ENCODE measurements around the gene LYSMD4.
"Not testable (repeated sequence)": the region's sequence is repeated elsewhere in the genome, so short reads cannot be mapped to it uniquely, and the experiment has no call there.

DNA sequence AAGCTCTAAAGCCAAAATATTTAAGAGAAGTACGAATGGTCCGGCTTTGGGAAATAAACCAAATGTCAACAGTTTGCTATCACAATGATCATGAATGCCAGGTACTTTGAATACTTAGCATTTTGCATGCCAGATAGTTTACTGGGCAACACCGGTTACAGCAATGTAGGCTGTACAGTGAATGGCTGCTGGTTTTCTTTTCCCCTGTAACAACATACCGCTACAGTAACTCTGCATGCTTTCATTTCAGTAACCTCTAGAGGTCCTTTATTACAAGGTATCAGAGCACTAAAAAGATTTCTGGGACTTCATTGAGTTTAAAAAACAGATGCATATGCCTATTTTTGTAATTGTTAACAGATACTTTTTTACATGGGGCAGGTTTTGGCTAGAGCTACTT, 48.8 kb upstream of the LYSMD4 start:
- not testable (repeated sequence) for TF ChIP-seq EZH2 (IDR thresholded peaks at IDR 0.05; ENCODE audit: low read length, unreplicated experiment); EZH2phosphoT487 (IDR thresholded peaks at IDR 0.05; ENCODE audit: borderline replicate concordance, low read length)
- TF ChIP-seq, protein P1, sequence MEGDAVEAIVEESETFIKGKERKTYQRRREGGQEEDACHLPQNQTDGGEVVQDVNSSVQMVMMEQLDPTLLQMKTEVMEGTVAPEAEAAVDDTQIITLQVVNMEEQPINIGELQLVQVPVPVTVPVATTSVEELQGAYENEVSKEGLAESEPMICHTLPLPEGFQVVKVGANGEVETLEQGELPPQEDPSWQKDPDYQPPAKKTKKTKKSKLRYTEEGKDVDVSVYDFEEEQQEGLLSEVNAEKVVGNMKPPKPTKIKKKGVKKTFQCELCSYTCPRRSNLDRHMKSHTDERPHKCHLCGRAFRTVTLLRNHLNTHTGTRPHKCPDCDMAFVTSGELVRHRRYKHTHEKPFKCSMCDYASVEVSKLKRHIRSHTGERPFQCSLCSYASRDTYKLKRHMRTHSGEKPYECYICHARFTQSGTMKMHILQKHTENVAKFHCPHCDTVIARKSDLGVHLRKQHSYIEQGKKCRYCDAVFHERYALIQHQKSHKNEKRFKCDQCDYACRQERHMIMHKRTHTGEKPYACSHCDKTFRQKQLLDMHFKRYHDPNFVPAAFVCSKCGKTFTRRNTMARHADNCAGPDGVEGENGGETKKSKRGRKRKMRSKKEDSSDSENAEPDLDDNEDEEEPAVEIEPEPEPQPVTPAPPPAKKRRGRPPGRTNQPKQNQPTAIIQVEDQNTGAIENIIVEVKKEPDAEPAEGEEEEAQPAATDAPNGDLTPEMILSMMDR (conservative IDR thresholded peaks at IDR 0.05; ENCODE audit: low read depth, low read length) = not testable (repeated sequence)

Data from PC-3 (cell line).